ENCODE measurements around the gene PI16.

GRCh38 chr6:36967301-36967700 lies 12.8 kb downstream of the PI16 start:
- TF ChIP-seq POLR2A (IDR thresholded peaks at IDR 0.05; ENCODE audit: low read length) (no peak), GATA1 (IDR thresholded peaks at IDR 0.05; ENCODE audit: low read depth, low read length) (no peak)
